Neural crest cell (in vitro differentiated cells): ENCODE measurements around the gene CDK5RAP2. TPM values are rescaled to one million over a fixed set of nuclear protein-coding genes. Genes with fewer than 3 reads are reported as not detected.

ENCODE experiments used
- DNase-seq: peaks from one replicate; pipeline ENCODE4 v3.0.0; 2021; ENCODE audit warnings: low read depth, mixed read lengths, low spot score
- H3K27ac Mint-ChIP-seq: one replicate; pipeline ENCODE4 v1.8.0; 2021; ENCODE audit warnings: mild to moderate bottlenecking, mixed read lengths; ENCODE audit not compliant: unreplicated experiment
- H3K27me3 Mint-ChIP-seq: 2 replicates; pipeline ENCODE4 v1.8.0; 2021; ENCODE audit warnings: low read depth, mild to moderate bottlenecking, mixed read lengths
- H3K36me3 Mint-ChIP-seq: 2 replicates; pipeline ENCODE4 v1.8.0; 2021; ENCODE audit warnings: low read depth, mild to moderate bottlenecking, mixed read lengths
- H3K4me1 Mint-ChIP-seq: 2 replicates; pipeline ENCODE4 v1.8.0; 2021; ENCODE audit warnings: mixed read lengths
- H3K4me3 Mint-ChIP-seq: one replicate; pipeline ENCODE4 v1.8.0; 2021; ENCODE audit warnings: mild to moderate bottlenecking, mixed read lengths
- H3K9me3 Mint-ChIP-seq: 2 replicates; pipeline ENCODE4 v1.8.0; 2021; ENCODE audit warnings: mixed read lengths
- CTCF ChIP-seq: fragments of 200-600 bp; sonication (generic); conservative IDR thresholded peaks from 2 replicates; pipeline ENCODE4 v1.5.0; 2021; ENCODE audit warnings: antibody characterized with exemption, mild to moderate bottlenecking
- total RNA-seq: library from RNA; stranded (reverse); gene quantifications from 2 replicates; pipeline ENCODE4 v1.2.1, GENCODE V29; 2021

The CDK5RAP2 gene
- total RNA-seq, 1 donor from 2014 or later = 116 TPM

DNA sequence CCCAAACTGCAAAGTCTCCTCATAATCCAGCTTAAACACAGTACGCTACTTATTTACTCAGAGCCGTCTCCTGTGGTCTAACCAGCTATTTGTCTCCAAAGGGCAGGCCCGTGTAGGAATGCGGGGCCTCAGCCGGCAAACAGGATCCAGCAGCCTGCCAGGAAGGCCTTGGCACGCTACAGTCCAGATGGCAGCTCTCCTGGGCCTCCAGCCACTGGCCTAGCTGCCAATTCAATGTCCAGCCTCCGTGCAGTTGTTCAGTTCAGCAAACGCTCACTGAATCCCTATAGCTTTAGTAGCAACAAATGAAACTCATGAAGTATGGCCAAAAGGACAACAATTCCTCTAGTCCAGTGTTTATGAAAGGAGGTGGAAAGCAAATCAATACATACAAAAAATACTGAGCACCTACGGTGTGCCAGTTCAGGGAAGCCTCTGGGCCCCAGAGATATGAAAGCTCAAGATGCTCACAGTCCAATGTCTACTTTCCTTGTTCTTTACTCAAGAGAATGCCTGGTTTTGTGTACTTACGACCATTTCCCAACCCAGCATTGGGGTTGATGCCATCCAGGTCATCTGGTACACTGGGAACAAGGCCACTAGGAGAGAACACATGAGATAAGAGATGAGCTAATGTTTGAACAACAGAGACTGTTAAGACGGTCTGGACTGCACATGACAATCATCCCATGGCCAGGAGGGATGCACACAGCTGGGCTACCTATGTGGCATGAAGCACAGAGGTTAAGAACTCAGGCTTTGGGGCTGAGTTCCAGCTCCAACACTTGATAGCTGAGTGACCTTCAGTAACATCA, 8.3 kb downstream of the CDK5RAP2 start:
- H3K4me3 Mint-ChIP-seq = no peak overlapping the region
- no peaks in the 10 kb centered on the region for H3K27me3 Mint-ChIP-seq
- peaks cover 10% of the 10 kb centered on the region for H3K36me3 Mint-ChIP-seq
- no peaks in the 10 kb centered on the region for H3K9me3 Mint-ChIP-seq
- no peak for TF ChIP-seq CTCF
- no peaks in the 10 kb centered on the region for H3K4me1 Mint-ChIP-seq
- H3K27ac Mint-ChIP-seq = no peak overlapping the region
- DNase-seq = no peak

DNA sequence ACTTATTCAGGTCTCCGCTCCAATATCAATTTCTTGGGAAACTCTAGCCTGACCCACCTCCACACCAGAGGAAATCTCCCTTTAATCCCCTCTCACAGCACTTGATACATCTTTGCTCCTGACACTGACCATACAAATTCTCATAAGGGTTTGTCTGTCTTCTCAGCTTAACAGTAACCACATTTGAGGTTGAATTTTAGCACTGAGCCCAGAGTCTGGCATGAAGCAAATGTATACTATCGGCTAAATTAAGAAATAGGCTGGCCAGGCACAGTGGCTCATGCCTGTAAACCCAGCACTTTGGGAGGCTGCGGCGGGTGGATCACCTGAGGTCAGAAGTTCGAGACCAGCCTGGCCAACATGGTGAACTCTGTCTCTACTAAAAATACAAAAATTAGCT, 9.7 kb downstream of the CDK5RAP2 start:
- TF ChIP-seq CTCF = no peak
- no peak overlapping the region for H3K27ac Mint-ChIP-seq
- no peak for DNase-seq
- no peaks in the 10 kb centered on the region for H3K4me1 Mint-ChIP-seq
- no peaks in the 10 kb centered on the region for H3K27me3 Mint-ChIP-seq
- H3K36me3 Mint-ChIP-seq = peaks cover 12% of the 10 kb centered on the region
- no peak overlapping the region for H3K4me3 Mint-ChIP-seq
- no peaks in the 10 kb centered on the region for H3K9me3 Mint-ChIP-seq

DNA sequence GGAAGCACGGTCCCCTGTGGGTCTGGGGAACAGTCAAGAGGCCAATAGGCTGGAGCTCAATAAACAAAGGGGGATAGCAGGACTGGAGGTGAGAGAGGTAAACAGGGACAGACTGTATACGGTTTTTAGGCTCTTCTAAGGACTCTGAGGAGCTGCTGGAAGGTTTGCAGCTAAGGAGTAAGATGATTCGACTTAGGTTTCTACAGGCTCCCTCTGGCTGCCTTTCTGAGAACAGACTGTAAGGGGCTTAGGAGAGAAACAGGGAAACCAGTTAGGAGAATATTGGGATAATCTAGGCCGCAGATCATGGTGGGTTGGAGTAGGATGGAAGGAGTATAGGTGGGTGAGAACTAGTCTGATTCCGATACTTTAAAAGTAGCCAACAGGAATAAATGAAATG, 10.4 kb downstream of the CDK5RAP2 start:
- TF ChIP-seq CTCF = no peak
- Mint-ChIP-seq H3K27ac (no peak overlapping the region), H3K4me1 (no peaks in the 10 kb centered on the region), H3K4me3 (no peak overlapping the region), H3K27me3 (no peaks in the 10 kb centered on the region), H3K9me3 (no peaks in the 10 kb centered on the region), H3K36me3 (peaks cover 15% of the 10 kb centered on the region)
- no peak for DNase-seq

DNA sequence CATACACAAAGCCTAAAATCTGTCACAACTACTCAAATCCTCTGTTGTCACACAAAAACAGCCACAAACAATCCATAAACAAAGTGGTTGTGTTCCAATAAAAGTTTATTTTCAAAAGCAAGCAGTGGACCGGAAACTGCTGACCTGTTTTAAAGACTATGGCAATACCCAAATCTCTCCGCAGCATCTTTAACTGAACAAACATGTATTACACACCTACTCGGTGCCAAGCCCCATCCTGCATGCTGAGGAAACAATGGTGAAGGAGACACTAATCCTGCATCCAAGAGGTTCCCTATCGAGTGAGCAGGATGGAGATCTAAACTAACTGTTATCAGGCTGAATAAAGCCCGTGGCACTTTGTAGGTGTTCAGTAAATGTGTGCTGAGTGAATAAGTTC, 11.2 kb downstream of the CDK5RAP2 start:
- Mint-ChIP-seq H3K27me3 (no peaks in the 10 kb centered on the region), H3K4me1 (no peaks in the 10 kb centered on the region), H3K4me3 (no peak overlapping the region), H3K36me3 (peaks cover 15% of the 10 kb centered on the region), H3K9me3 (no peaks in the 10 kb centered on the region), H3K27ac (no peak overlapping the region)
- DNase-seq = no peak
- no peak for TF ChIP-seq CTCF

DNA sequence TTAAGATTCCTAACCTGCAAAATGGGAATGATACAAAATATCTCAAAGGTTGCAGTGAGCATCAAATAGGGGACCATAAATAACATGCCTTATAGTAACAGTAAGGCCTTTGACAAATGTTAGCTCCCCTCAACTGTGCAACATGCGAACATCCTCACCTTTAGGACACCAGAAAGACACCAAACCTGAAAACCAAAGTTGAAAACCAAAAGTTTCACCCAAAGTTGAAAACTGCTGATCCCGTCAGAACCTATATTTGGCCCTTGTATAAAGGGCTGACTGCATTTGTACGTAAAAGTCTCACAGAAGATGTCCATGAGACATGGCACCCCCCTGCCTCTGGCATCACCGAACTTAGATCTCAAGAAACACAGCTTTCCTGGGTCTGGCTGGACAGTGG, 12.1 kb downstream of the CDK5RAP2 start:
- Mint-ChIP-seq H3K36me3 (peaks cover 20% of the 10 kb centered on the region), H3K9me3 (no peaks in the 10 kb centered on the region), H3K27ac (no peak overlapping the region), H3K27me3 (no peaks in the 10 kb centered on the region), H3K4me1 (no peaks in the 10 kb centered on the region), H3K4me3 (no peak overlapping the region)
- TF ChIP-seq CTCF = no peak
- no peak for DNase-seq
